ENCODE data around the gene ATP6V1A. TPM values are rescaled to one million over a fixed set of nuclear protein-coding genes. Genes with fewer than 3 reads are reported as not detected.

ATP6V1A gene
- polyA plus RNA-seq, 3 donors, result 35.1 to 295 (median 254) TPM

DNA sequence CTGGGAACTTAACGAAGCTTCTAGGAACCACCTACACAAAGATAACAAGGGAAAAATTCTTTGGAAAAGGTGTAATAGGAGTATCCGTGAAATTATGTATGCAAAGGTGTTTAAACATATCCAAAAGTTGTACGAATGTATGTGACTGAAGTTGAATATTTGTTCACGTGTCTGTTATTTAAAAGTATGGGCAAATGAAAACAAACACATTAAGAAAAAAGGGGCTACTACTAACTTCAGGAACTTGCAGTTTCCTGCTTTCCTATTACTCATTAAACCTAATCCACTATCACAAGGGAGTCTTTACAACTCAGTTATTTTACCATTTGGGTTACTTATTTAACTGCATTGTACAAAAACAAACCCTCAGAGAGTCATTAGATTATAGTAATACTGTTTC, 57.8 kb downstream of the ATP6V1A start:
- TF ChIP-seq, protein P1, sequence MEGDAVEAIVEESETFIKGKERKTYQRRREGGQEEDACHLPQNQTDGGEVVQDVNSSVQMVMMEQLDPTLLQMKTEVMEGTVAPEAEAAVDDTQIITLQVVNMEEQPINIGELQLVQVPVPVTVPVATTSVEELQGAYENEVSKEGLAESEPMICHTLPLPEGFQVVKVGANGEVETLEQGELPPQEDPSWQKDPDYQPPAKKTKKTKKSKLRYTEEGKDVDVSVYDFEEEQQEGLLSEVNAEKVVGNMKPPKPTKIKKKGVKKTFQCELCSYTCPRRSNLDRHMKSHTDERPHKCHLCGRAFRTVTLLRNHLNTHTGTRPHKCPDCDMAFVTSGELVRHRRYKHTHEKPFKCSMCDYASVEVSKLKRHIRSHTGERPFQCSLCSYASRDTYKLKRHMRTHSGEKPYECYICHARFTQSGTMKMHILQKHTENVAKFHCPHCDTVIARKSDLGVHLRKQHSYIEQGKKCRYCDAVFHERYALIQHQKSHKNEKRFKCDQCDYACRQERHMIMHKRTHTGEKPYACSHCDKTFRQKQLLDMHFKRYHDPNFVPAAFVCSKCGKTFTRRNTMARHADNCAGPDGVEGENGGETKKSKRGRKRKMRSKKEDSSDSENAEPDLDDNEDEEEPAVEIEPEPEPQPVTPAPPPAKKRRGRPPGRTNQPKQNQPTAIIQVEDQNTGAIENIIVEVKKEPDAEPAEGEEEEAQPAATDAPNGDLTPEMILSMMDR (IDR thresholded peaks at IDR 0.05), result no peak
- Histone ChIP-seq H3K79me2 (ENCODE audit: insufficient read depth, low read length) (no peaks in the 10 kb centered on the region), H3K9me3 (replicated peaks in 1 of 2; ENCODE audit: control insufficient read depth in 1 of 2, insufficient read depth in 1 of 2, low read length in 2 of 2) (no peaks in the 10 kb centered on the region), H3K4me2 (replicated peaks; ENCODE audit: extremely low read depth, low read length, poor library complexity, severe bottlenecking) (no peak overlapping the region), H3K4me3 (replicated peaks in 1 of 3; ENCODE audit: low read depth in 2 of 3, low read length in 3 of 3) (no peak overlapping the region), H4K20me1 (ENCODE audit: insufficient read depth, low read length) (peaks cover 18% of the 10 kb centered on the region), H2AFZ (ENCODE audit: insufficient read depth, low read depth, low read length, poor library complexity, severe bottlenecking) (no peak overlapping the region), H3K4me1 (ENCODE audit: control insufficient read depth in 1 of 2, insufficient read depth in 2 of 2, low read length in 2 of 2) (no peaks in the 10 kb centered on the region), H3K36me3 (replicated peaks in 1 of 2; ENCODE audit: control insufficient read depth in 1 of 2, insufficient read depth in 2 of 2, low read length in 2 of 2) (peaks cover 93 to 99% of the 10 kb centered on the region in 2 donors), H3K9ac (ENCODE audit: insufficient read depth, low read length, poor library complexity, severe bottlenecking) (no peak overlapping the region), H3K27me3 (ENCODE audit: control insufficient read depth in 2 of 2, insufficient read depth in 2 of 2, low read length in 2 of 2) (no peaks in the 10 kb centered on the region), H3K27ac (ENCODE audit: low read depth in 1 of 2, low read length in 2 of 2) (no peak overlapping the region)
- no CpG with 5 or more reads among the region's 4 CpGs for WGBS (ENCODE audit: insufficient coverage)
- no peak for DNase-seq
- Mint-ChIP-seq H3K27me3 (ENCODE audit: low read depth in 3 of 3) (no peaks in the 10 kb centered on the region), H3K27ac (no peak overlapping the region), H3K4me3 (no peak overlapping the region), H3K4me1 (no peaks in the 10 kb centered on the region), H3K9me3 (no peaks in the 10 kb centered on the region), H3K36me3 (peaks cover 76 to 94% of the 10 kb centered on the region in 2 donors)
- intact Hi-C loops (cut with micrococcal nuclease), result no loop called here

DNA sequence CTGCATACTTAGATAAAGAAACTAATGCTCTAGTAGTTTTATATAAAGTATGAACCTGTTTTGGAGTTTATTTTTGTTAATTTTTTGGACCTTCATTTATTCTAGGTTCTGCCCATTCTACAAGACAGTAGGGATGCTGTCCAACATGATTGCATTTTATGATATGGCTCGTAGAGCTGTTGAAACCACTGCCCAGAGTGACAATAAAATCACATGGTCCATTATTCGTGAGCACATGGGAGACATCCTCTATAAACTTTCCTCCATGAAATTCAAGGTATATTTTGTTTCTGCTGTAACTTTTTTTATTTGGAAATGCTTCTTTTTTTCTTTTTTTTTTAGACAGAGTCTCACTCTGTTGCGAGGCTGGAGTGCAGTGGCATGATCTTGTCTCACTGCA, 58.4 kb downstream of the ATP6V1A start:
- Mint-ChIP-seq H3K27me3 (ENCODE audit: low read depth in 3 of 3) (no peaks in the 10 kb centered on the region), H3K36me3 (peaks cover 76 to 93% of the 10 kb centered on the region in 2 donors), H3K4me1 (no peaks in the 10 kb centered on the region), H3K9me3 (no peaks in the 10 kb centered on the region), H3K27ac (no peak overlapping the region), H3K4me3 (no peak overlapping the region)
- intact Hi-C loops (cut with micrococcal nuclease), result no loop called here
- Histone ChIP-seq H3K9ac (ENCODE audit: insufficient read depth, low read length, poor library complexity, severe bottlenecking) (no peak overlapping the region), H3K4me2 (replicated peaks; ENCODE audit: extremely low read depth, low read length, poor library complexity, severe bottlenecking) (no peak overlapping the region), H3K4me1 (ENCODE audit: control insufficient read depth in 1 of 2, insufficient read depth in 2 of 2, low read length in 2 of 2) (no peaks in the 10 kb centered on the region), H2AFZ (ENCODE audit: insufficient read depth, low read depth, low read length, poor library complexity, severe bottlenecking) (no peak overlapping the region), H3K79me2 (ENCODE audit: insufficient read depth, low read length) (no peaks in the 10 kb centered on the region), H3K27me3 (ENCODE audit: control insufficient read depth in 2 of 2, insufficient read depth in 2 of 2, low read length in 2 of 2) (no peaks in the 10 kb centered on the region), H3K4me3 (replicated peaks in 1 of 3; ENCODE audit: low read depth in 2 of 3, low read length in 3 of 3) (no peak overlapping the region), H3K27ac (ENCODE audit: low read depth in 1 of 2, low read length in 2 of 2) (no peak overlapping the region), H3K9me3 (replicated peaks in 1 of 2; ENCODE audit: control insufficient read depth in 1 of 2, insufficient read depth in 1 of 2, low read length in 2 of 2) (no peaks in the 10 kb centered on the region), H4K20me1 (ENCODE audit: insufficient read depth, low read length) (peaks cover 18% of the 10 kb centered on the region), H3K36me3 (replicated peaks in 1 of 2; ENCODE audit: control insufficient read depth in 1 of 2, insufficient read depth in 2 of 2, low read length in 2 of 2) (peaks cover 93 to 98% of the 10 kb centered on the region in 2 donors)
- no peak for DNase-seq
- WGBS (ENCODE audit: insufficient coverage), result 100% methylated on average over 1 of the region's 3 CpGs
- TF ChIP-seq, protein P1 (IDR thresholded peaks at IDR 0.05), result no peak
